Mesendoderm (in vitro differentiated cells): Measurements from ENCODE around the gene MRPL37.

Experiments used
- DNase-seq: peaks from one replicate; pipeline ENCODE4 v3.0.0; 2013
- H2AK5ac ChIP-seq: 2 replicates; pipeline ENCODE4 v1.6.1; 2013; ENCODE audit warnings: low read length, inconsistent platforms
- H2BK120ac ChIP-seq: 2 replicates; pipeline ENCODE4 v1.6.1; 2013; ENCODE audit warnings: low read depth, mild to moderate bottlenecking, low read length, moderate library complexity, mixed read lengths
- H2BK15ac ChIP-seq: replicated peaks from 2 replicates; pipeline ENCODE4 v1.6.1; 2013; ENCODE audit warnings: low read depth, mild to moderate bottlenecking, moderate library complexity
- H2BK5ac ChIP-seq: 2 replicates; pipeline ENCODE4 v1.6.1; 2013; ENCODE audit warnings: low read length, inconsistent platforms
- H3K18ac ChIP-seq: 2 replicates; pipeline ENCODE4 v1.6.1; 2013; ENCODE audit warnings: mild to moderate bottlenecking, low read length, mixed read lengths
- H3K23ac ChIP-seq: one replicate; pipeline ENCODE4 v1.6.1; 2013; ENCODE audit warnings: low read length
- H3K27ac ChIP-seq: 2 replicates; pipeline ENCODE4 v1.5.1; 2013; ENCODE audit warnings: low read depth, mild to moderate bottlenecking, inconsistent platforms, low read length, moderate library complexity
- H3K27me3 ChIP-seq: 2 replicates; pipeline ENCODE4 v1.6.1; 2013; ENCODE audit warnings: low read length, control low read depth, mild to moderate bottlenecking, inconsistent platforms; ENCODE audit not compliant: insufficient read depth, poor library complexity
- H3K36me3 ChIP-seq: 2 replicates; pipeline ENCODE4 v1.6.1; 2013; ENCODE audit warnings: low read length, inconsistent platforms; ENCODE audit not compliant: control insufficient read depth, insufficient read depth
- H3K4ac ChIP-seq: one replicate; pipeline ENCODE4 v1.6.1; 2013; ENCODE audit warnings: low read depth, mild to moderate bottlenecking, low read length, moderate library complexity
- H3K4me1 ChIP-seq: 2 replicates; pipeline ENCODE4 v1.6.1; 2013; ENCODE audit warnings: low read depth, low read length, inconsistent platforms; ENCODE audit not compliant: control insufficient read depth
- H3K4me2 ChIP-seq: 2 replicates; pipeline ENCODE4 v1.6.1; 2013; ENCODE audit warnings: low read length
- H3K4me3 ChIP-seq: 2 replicates; pipeline ENCODE4 v1.5.1; 2013; ENCODE audit warnings: mild to moderate bottlenecking, low read length
- H3K56ac ChIP-seq: one replicate; pipeline ENCODE4 v1.6.1; 2013; ENCODE audit warnings: low read length
- H3K79me1 ChIP-seq: 2 replicates; pipeline ENCODE4 v1.6.1; 2013; ENCODE audit warnings: low read length, inconsistent platforms
- H3K79me2 ChIP-seq: 2 replicates; pipeline ENCODE4 v1.6.1; 2013; ENCODE audit warnings: mild to moderate bottlenecking, low read length; ENCODE audit not compliant: control insufficient read depth, insufficient read depth
- H3K9ac ChIP-seq: 2 replicates; pipeline ENCODE4 v1.6.1; 2013; ENCODE audit warnings: low read length, inconsistent platforms
- H4K5ac ChIP-seq: one replicate; pipeline ENCODE4 v1.6.1; 2013; ENCODE audit warnings: low read length
- H4K8ac ChIP-seq: one replicate; pipeline ENCODE4 v1.6.1; 2013; ENCODE audit warnings: low read depth, mild to moderate bottlenecking, control low read depth, low read length, moderate library complexity
- WGBS: extraction: QIAGEN DNeasy Blood & Tissue Kit; methylation state at CpG from one replicate; pipeline ENCODE4 v1.1.7; 2013; ENCODE audit warnings: low lambda C conversion rate, missing lambda C conversion rate; ENCODE audit not compliant: insufficient coverage; ENCODE audit errors: extremely low coverage; 5-methylcytosine and 5-hydroxymethylcytosine counted together

Gene MRPL37

GRCh38 chr1:54256522-54257345, 56.8 kb downstream of the MRPL37 start:
- Histone ChIP-seq H3K79me1 (peaks cover 25% of the 10 kb centered on the region), H3K4me1 (no peaks in the 10 kb centered on the region), H2BK5ac (no peak overlapping the region), H3K4ac (no peak overlapping the region), H3K27me3 (no peaks in the 10 kb centered on the region), H3K36me3 (peaks cover 6% of the 10 kb centered on the region), H3K18ac (no peak overlapping the region), H4K5ac (no peak overlapping the region), H3K4me3 (no peak overlapping the region), H3K4me2 (no peak overlapping the region), H3K23ac (no peak overlapping the region), H2BK15ac (no peak overlapping the region), H2AK5ac (no peak overlapping the region), H3K9ac (no peak overlapping the region), H3K56ac (no peak overlapping the region), H3K79me2 (peaks cover 10% of the 10 kb centered on the region), H2BK120ac (no peak overlapping the region), H3K27ac (no peak overlapping the region), H4K8ac (no peak overlapping the region)
- no CpG with 5 or more reads among the region's 13 CpGs for WGBS
- DNase-seq: no peak

GRCh38 chr1:54257346-54257620, 57.3 kb downstream of the MRPL37 start:
- Histone ChIP-seq H3K56ac (no peak overlapping the region), H3K79me2 (peaks cover 12% of the 10 kb centered on the region), H2BK15ac (no peak overlapping the region), H3K18ac (no peak overlapping the region), H3K23ac (no peak overlapping the region), H3K4me3 (no peak overlapping the region), H3K27ac (no peak overlapping the region), H3K4me2 (no peak overlapping the region), H3K27me3 (no peaks in the 10 kb centered on the region), H4K8ac (no peak overlapping the region), H2AK5ac (no peak overlapping the region), H2BK120ac (no peak overlapping the region), H3K4me1 (no peaks in the 10 kb centered on the region), H2BK5ac (no peak overlapping the region), H3K79me1 (peaks cover 29% of the 10 kb centered on the region), H3K36me3 (peaks cover 3% of the 10 kb centered on the region), H3K9ac (no peak overlapping the region), H4K5ac (no peak overlapping the region), H3K4ac (no peak overlapping the region)
- WGBS: no CpG with 5 or more reads among the region's 10 CpGs
- DNase-seq: no peak

GRCh38 chr1:54257876-54258275, 57.9 kb downstream of the MRPL37 start:
- peaks cover 33% of the 10 kb centered on the region for H3K79me1 ChIP-seq
- no peaks in the 10 kb centered on the region for H3K4me1 ChIP-seq
- no peak overlapping the region for H2AK5ac ChIP-seq
- H3K4me2 ChIP-seq: no peak overlapping the region
- H3K36me3 ChIP-seq: peaks cover 3% of the 10 kb centered on the region
- no peak overlapping the region for H4K8ac ChIP-seq
- H3K9ac ChIP-seq: no peak overlapping the region
- no peak for DNase-seq
- H4K5ac ChIP-seq: no peak overlapping the region
- no peaks in the 10 kb centered on the region for H3K27me3 ChIP-seq
- no peak overlapping the region for H3K4ac ChIP-seq
- H3K27ac ChIP-seq: no peak overlapping the region
- H2BK5ac ChIP-seq: no peak overlapping the region
- no peak overlapping the region for H3K23ac ChIP-seq
- no peak overlapping the region for H3K4me3 ChIP-seq
- no peak overlapping the region for H3K18ac ChIP-seq
- H2BK120ac ChIP-seq: no peak overlapping the region
- WGBS: no CpG with 5 or more reads among the region's 23 CpGs
- H3K56ac ChIP-seq: no peak overlapping the region
- peaks cover 18% of the 10 kb centered on the region for H3K79me2 ChIP-seq
- H2BK15ac ChIP-seq: no peak overlapping the region

GRCh38 chr1:54259546-54260140, 59.7 kb downstream of the MRPL37 start:
- Histone ChIP-seq H3K9ac (no peak overlapping the region), H3K79me2 (peaks cover 25% of the 10 kb centered on the region), H3K4me3 (no peak overlapping the region)

GRCh38 chr1:54260810-54261209, 60.8 kb downstream of the MRPL37 start:
- Histone ChIP-seq H3K79me2 (peaks cover 29% of the 10 kb centered on the region), H3K9ac (no peak overlapping the region), H3K27ac (no peak overlapping the region), H3K79me1 (peaks cover 50% of the 10 kb centered on the region), H3K4me3 (no peak overlapping the region), H3K4ac (no peak overlapping the region), H4K8ac (no peak overlapping the region), H3K4me1 (no peaks in the 10 kb centered on the region), H4K5ac (no peak overlapping the region), H3K4me2 (no peak overlapping the region), H2BK120ac (no peak overlapping the region), H2BK5ac (no peak overlapping the region), H3K27me3 (no peaks in the 10 kb centered on the region), H3K56ac (no peak overlapping the region), H3K36me3 (peaks cover 3% of the 10 kb centered on the region), H2BK15ac (no peak overlapping the region), H3K23ac (no peak overlapping the region), H3K18ac (no peak overlapping the region), H2AK5ac (no peak overlapping the region)
- DNase-seq: no peak
- WGBS: no CpG with 5 or more reads among the region's 10 CpGs

More at GRCh38 chr1:54259546-54260140, 59.7 kb downstream of the MRPL37 start:
- H3K56ac ChIP-seq: no peak overlapping the region
- H3K4me1 ChIP-seq: no peaks in the 10 kb centered on the region
- DNase-seq: no peak
- H3K4ac ChIP-seq: no peak overlapping the region
- no CpG with 5 or more reads among the region's 16 CpGs for WGBS
- H3K27ac ChIP-seq: no peak overlapping the region
- H2BK5ac ChIP-seq: no peak overlapping the region
- H4K5ac ChIP-seq: no peak overlapping the region
- H4K8ac ChIP-seq: no peak overlapping the region
- H3K23ac ChIP-seq: no peak overlapping the region
- no peak overlapping the region for H2BK120ac ChIP-seq
- H3K18ac ChIP-seq: no peak overlapping the region
- no peaks in the 10 kb centered on the region for H3K27me3 ChIP-seq
- peaks cover 3% of the 10 kb centered on the region for H3K36me3 ChIP-seq
- no peak overlapping the region for H3K4me2 ChIP-seq
- H3K79me1 ChIP-seq: peaks cover 43% of the 10 kb centered on the region
- no peak overlapping the region for H2BK15ac ChIP-seq
- no peak overlapping the region for H2AK5ac ChIP-seq
